HG03280 (cell line): ENCODE measurements around the gene RPN2.

Experiments
- ATAC-seq: cut with Tn5 transposase; IDR thresholded peaks from one replicate; pipeline ENCODE4 v1.9.1; 2021; ENCODE audit warnings: mild to moderate bottlenecking, moderate library complexity; ENCODE audit not compliant: unreplicated experiment

Gene RPN2

GRCh38 chr20:37288091-37288490, 109.0 kb downstream of the RPN2 start:
- ATAC-seq, result no peak

GRCh38 chr20:37290158-37290810, 111.2 kb downstream of the RPN2 start:
- ATAC-seq, result no peak
